HG03354 (cell line): ENCODE measurements around the gene APOL3.
"Not testable (repeated sequence)": the region's sequence is repeated elsewhere in the genome, so short reads cannot be mapped to it uniquely, and the experiment has no call there.

ENCODE experiments used
- ATAC-seq: cut with Tn5 transposase; IDR thresholded peaks from one replicate; pipeline ENCODE4 v1.9.1; 2021; ENCODE audit warnings: mild to moderate bottlenecking; ENCODE audit not compliant: unreplicated experiment, poor library complexity, severe bottlenecking

APOL3 gene

GRCh38 chr22:36194385-36194784 lies 33.8 kb upstream of the APOL3 start:
- no peak for ATAC-seq

- no peak for ATAC-seq
Measured at GRCh38 chr22:36193577-36193976, 33.0 kb upstream of the APOL3 start.

GRCh38 chr22:36193171-36193570 lies 32.6 kb upstream of the APOL3 start:
- no peak for ATAC-seq

- ATAC-seq = no peak
Measured at GRCh38 chr22:36192542-36192941, 32.0 kb upstream of the APOL3 start.

- no peak for ATAC-seq
Measured at GRCh38 chr22:36191106-36191836, 30.7 kb upstream of the APOL3 start.

GRCh38 chr22:36187862-36188261 lies 27.3 kb upstream of the APOL3 start:
- not testable (repeated sequence) for ATAC-seq

- ATAC-seq = no peak
Measured at GRCh38 chr22:36185828-36186624, 25.5 kb upstream of the APOL3 start.

- no peak for ATAC-seq
Measured at GRCh38 chr22:36184433-36185025, 24.0 kb upstream of the APOL3 start.

GRCh38 chr22:36183446-36183845 lies 22.9 kb upstream of the APOL3 start:
- ATAC-seq = no peak

- ATAC-seq = no peak
Measured at GRCh38 chr22:36182857-36183256, 22.3 kb upstream of the APOL3 start.

GRCh38 chr22:36182056-36182455 lies 21.5 kb upstream of the APOL3 start:
- no peak for ATAC-seq

GRCh38 chr22:36180928-36181327 lies 20.4 kb upstream of the APOL3 start:
- ATAC-seq = no peak

- no peak for ATAC-seq
Measured at GRCh38 chr22:36180038-36180880, 19.7 kb upstream of the APOL3 start.

- ATAC-seq = no peak
Measured at GRCh38 chr22:36177160-36177559, 16.6 kb upstream of the APOL3 start.

GRCh38 chr22:36175892-36176291 lies 15.3 kb upstream of the APOL3 start:
- ATAC-seq = no peak

GRCh38 chr22:36171941-36172340 lies 11.4 kb upstream of the APOL3 start:
- no peak for ATAC-seq

GRCh38 chr22:36166518-36167220 lies 6.1 kb upstream of the APOL3 start:
- ATAC-seq = no peak

GRCh38 chr22:36166086-36166485 lies 5.5 kb upstream of the APOL3 start:
- ATAC-seq = no peak

GRCh38 chr22:36165141-36165540 lies 4.6 kb upstream of the APOL3 start:
- no peak for ATAC-seq
